Stimulated activated naive CD4-positive, alpha-beta T cell treated with Interleukin-2 at 50 U/mL for 16 hours (primary cell): ENCODE data around the gene STIM1.
"Not testable (repeated sequence)": the region's sequence is repeated elsewhere in the genome, so short reads cannot be mapped to it uniquely, and the experiment has no call there.

Source experiments
- DNase-seq: peaks from one replicate; lab custom pipeline; 2025; lab: John Stamatoyannopoulos, UW

STIM1 gene

GRCh38 chr11:4115128-4115527 lies 259.7 kb downstream of the STIM1 start:
- DNase-seq: no peak

DNA sequence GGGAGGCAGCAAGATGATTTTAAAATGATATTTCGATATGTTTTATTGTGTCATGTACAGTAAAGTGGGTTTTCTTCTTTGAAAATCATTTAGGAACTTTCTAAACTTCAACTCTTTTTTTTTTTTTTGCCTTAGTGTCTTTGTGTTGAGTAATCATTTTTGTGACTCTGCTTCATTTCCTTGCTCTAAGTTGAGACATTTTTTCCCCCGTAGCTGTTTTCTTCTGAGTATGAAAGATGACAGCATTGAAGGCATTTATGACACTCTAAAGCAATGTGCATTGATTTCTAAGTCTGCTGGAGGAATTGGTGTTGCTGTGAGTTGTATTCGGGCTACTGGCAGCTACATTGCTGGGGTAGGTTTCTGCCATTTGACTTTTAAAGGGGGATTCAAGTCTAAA lies 262.6 kb downstream of the STIM1 start:
- no peak for DNase-seq

GRCh38 chr11:4123218-4123617 lies 267.8 kb downstream of the STIM1 start:
- no peak for DNase-seq

DNA sequence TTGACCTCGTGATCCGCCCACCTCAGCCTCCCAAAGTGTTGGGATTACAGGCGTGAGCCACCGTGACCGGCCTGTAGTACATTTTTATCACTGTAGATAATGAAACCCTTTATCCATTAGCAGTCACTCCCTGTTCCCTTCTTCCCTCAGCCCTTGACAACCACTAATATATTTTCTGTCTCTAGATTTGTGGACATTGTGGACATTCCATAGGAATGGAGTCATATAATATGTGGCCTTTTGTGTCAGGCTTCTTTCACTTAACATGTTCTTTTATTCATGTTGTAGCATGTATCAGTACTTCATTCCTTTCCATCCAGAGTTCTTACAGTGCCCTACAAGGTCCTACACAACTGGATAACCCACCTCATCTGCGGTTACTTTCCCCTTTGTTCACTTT lies 269.7 kb downstream of the STIM1 start:
- DNase-seq: no peak

GRCh38 chr11:4127357-4127756 lies 271.9 kb downstream of the STIM1 start:
- DNase-seq: no peak

- DNase-seq: not testable (repeated sequence)
Observed at GRCh38 chr11:4130219-4130618, 274.8 kb downstream of the STIM1 start.

- DNase-seq: no peak
Observed at GRCh38 chr11:4134806-4135205, 279.3 kb downstream of the STIM1 start.

DNA sequence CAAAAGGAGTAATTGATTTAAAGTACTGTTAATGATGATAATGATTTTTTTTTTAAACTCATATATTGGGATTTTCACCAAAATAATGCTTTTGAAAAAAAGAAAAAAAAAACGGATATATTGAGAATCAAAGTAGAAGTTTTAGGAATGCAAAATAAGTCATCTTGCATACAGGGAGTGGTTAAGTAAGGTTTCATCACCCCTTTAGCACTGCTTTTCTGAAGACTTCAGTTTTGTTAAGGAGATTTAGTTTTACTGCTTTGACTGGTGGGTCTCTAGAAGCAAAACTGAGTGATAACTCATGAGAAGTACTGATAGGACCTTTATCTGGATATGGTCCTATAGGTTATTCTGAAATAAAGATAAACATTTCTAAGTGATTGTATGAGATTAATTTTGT lies 283.0 kb downstream of the STIM1 start:
- no peak for DNase-seq

- DNase-seq: no peak
Observed at GRCh38 chr11:4140067-4140636, 284.7 kb downstream of the STIM1 start.
